Sigmoid colon (tissue), 7 donors: ENCODE measurements around the gene GNRH2. TPM values are rescaled to one million over a fixed set of nuclear protein-coding genes. Genes with fewer than 3 reads are reported as not detected.
"Not testable (repeated sequence)": the region's sequence is repeated elsewhere in the genome, so short reads cannot be mapped to it uniquely, and the experiment has no call there.

ENCODE experiments used
- DNase-seq: peaks from one replicate; pipeline ENCODE4 v3.0.0-alpha.2; 2019
- H3K27ac ChIP-seq, 4 donors: fragments of 200-600 bp; sonication (generic); one replicate each; pipeline ENCODE4 v1.5.1; 2016 to 2019; ENCODE audit warnings: mild to moderate bottlenecking in 1 of 4
- H3K27me3 ChIP-seq, 3 donors: fragments of 200-600 bp; sonication (generic); one replicate each; pipeline ENCODE4 v1.5.1; 2019; ENCODE audit warnings: mild to moderate bottlenecking in 1 of 3
- H3K36me3 ChIP-seq, 4 donors: fragments of 200-600 bp; sonication (generic); one replicate each; pipeline ENCODE4 v1.5.1; 2016 to 2019
- H3K4me1 ChIP-seq, 4 donors: fragments of 200-600 bp; sonication (generic); one replicate each; pipeline ENCODE4 v1.5.1; 2017 to 2019
- H3K4me3 ChIP-seq, 4 donors: fragments of 200-600 bp; sonication (generic); one replicate each; pipeline ENCODE4 v1.5.1; 2017 to 2019; ENCODE audit warnings: mild to moderate bottlenecking in 2 of 4, moderate library complexity in 1 of 4
- H3K9me3 ChIP-seq, 4 donors: fragments of 200-600 bp in 3 of 4; sonication (generic) in 3 of 4; one replicate each; pipeline versions ENCODE4 v1.5.1 to v1.6.1; 2013 to 2019
- EP300 ChIP-seq, 4 donors: sonication (generic); formaldehyde crosslinking; IDR thresholded peaks; one replicate each; pipeline ENCODE4 v1.6.1; 2017; ENCODE audit warnings: antibody characterized with exemption in 4 of 4
- POLR2A ChIP-seq, 2 donors: fragments of 450-650 bp; IDR thresholded peaks; one replicate each; pipeline ENCODE4 v1.6.1; 2016; ENCODE audit warnings: antibody characterized with exemption in 2 of 2, mild to moderate bottlenecking in 2 of 2, moderate library complexity in 2 of 2
- POLR2AphosphoS5 ChIP-seq, 4 donors: sonication (generic); formaldehyde crosslinking; IDR thresholded peaks; one replicate each; pipeline ENCODE4 v1.6.1; 2017; ENCODE audit warnings: antibody characterized with exemption in 4 of 4
- WGBS, 2 donors: extraction: QIAGEN DNeasy Blood & Tissue Kit; methylation state at CpG; one replicate each; pipeline ENCODE4 v1.1.7; 2013; 5-methylcytosine and 5-hydroxymethylcytosine counted together
- intact Hi-C: fragments of 100-400 bp; cut with DNase I; formaldehyde crosslinking; loops from one replicate; pipeline ENCODE4 v1.15.1; 2023
- polyA plus RNA-seq, 3 donors: library from polyadenylated mRNA; stranded (reverse); fragments of 200-250 nt; gene quantifications; one replicate each; pipeline ENCODE4 v1.2.3, GENCODE V29; 2013
- total RNA-seq, 4 donors: library from RNA; depleted of rRNA; stranded (reverse); fragments of >200 nt; gene quantifications; one replicate each; pipeline ENCODE4 v1.1.0, GENCODE V29; 2016
- TF ChIP-seq, protein P1 (sequence below), 4 experiments: fragments of 450-650 bp in 3 of 4; fragments of 200-600 bp in 1 of 4; IDR thresholded peaks; one replicate each; pipeline ENCODE4 v1.5.1; 2016 to 2019; ENCODE audit warnings: antibody characterized with exemption in 4 of 4, mild to moderate bottlenecking in 3 of 4, moderate library complexity in 2 of 4
- donor health status: healthy with polysubstance abuse.
- donor health status: Bipolar disorder and iron deficiency.
- donor health status: healthy.

Gene GNRH2
- total and polyA plus RNA-seq, 7 donors = 0.34 to 8.4 (median 1.6) TPM; not detected in 4

GRCh38 chr20:3014179-3014578 is 29.2 kb upstream of the GNRH2 start:
- TF ChIP-seq POLR2AphosphoS5 (IDR thresholded peaks at IDR 0.05) = no peak
- no peak for TF ChIP-seq EP300 (IDR thresholded peaks at IDR 0.05)
- TF ChIP-seq POLR2A (IDR thresholded peaks at IDR 0.05) = no peak
- TF ChIP-seq, protein P1, sequence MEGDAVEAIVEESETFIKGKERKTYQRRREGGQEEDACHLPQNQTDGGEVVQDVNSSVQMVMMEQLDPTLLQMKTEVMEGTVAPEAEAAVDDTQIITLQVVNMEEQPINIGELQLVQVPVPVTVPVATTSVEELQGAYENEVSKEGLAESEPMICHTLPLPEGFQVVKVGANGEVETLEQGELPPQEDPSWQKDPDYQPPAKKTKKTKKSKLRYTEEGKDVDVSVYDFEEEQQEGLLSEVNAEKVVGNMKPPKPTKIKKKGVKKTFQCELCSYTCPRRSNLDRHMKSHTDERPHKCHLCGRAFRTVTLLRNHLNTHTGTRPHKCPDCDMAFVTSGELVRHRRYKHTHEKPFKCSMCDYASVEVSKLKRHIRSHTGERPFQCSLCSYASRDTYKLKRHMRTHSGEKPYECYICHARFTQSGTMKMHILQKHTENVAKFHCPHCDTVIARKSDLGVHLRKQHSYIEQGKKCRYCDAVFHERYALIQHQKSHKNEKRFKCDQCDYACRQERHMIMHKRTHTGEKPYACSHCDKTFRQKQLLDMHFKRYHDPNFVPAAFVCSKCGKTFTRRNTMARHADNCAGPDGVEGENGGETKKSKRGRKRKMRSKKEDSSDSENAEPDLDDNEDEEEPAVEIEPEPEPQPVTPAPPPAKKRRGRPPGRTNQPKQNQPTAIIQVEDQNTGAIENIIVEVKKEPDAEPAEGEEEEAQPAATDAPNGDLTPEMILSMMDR (IDR thresholded peaks at IDR 0.05) = no peak
- H3K4me1 ChIP-seq = no peaks in the 10 kb centered on the region
- H3K27ac ChIP-seq = no peak overlapping the region
- peaks cover 6 to 56% (median 11%) of the 10 kb centered on the region in 4 donors for H3K36me3 ChIP-seq
- H3K27me3 ChIP-seq = no peaks in the 10 kb centered on the region
- WGBS, 2 donors = 96 to 97% methylated on average over 7 of the region's 7 CpGs
- no peaks in the 10 kb centered on the region for H3K9me3 ChIP-seq
- no peak for DNase-seq
- H3K4me3 ChIP-seq = no peak overlapping the region
- intact Hi-C loops = no loop called here

DNA sequence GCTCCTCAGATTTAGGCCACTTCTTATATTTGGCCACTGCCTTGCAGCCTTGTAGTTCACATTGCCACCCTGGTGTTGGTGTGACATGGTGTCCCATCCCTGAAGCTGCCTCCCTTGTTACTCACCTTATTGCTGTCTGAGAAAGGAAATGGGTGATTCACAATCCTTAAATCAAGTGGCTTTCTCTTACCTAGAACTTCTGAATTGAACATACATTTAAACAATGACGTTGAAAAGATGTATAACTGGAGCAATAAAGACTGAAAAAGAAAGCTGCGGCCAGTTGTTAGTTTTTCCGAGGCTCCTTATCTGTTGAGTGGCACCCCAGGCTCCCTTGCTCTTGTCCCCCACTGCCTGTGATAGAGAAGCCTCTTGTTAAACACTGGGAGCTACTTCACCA is 28.8 kb upstream of the GNRH2 start:
- no peak for DNase-seq
- Histone ChIP-seq H3K27me3 (no peaks in the 10 kb centered on the region), H3K27ac (no peak overlapping the region), H3K4me1 (no peaks in the 10 kb centered on the region), H3K36me3 (peaks cover 6 to 53% (median 11%) of the 10 kb centered on the region in 4 donors), H3K4me3 (no peak overlapping the region), H3K9me3 (no peaks in the 10 kb centered on the region)
- no peak for TF ChIP-seq EP300 (IDR thresholded peaks at IDR 0.05)
- no peak for TF ChIP-seq POLR2A (IDR thresholded peaks at IDR 0.05)
- TF ChIP-seq POLR2AphosphoS5 (IDR thresholded peaks at IDR 0.05) = no peak
- TF ChIP-seq, protein P1 (IDR thresholded peaks at IDR 0.05) = no peak
- intact Hi-C loops = no loop called here
- 86% methylated on average over 3 of the region's 3 CpGs for WGBS, 2 donors

DNA sequence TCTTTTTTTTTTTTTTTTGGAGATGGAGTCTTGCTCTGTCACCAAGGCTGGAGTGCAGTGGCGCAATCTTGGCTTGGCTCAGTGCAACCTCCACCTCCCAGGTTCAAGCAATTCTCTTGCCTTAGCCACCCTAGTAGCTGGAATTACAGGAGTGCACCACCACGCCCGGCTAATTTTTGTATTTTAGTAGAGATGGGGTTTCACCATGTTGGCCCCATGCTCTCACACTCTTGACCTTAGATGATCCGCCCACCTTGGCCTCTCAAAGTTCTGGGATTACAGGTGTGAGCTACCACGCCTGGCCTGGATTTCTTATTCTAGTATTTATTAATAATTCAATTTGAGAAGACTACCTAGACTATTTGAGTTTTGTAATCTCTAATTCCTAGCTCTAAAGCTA is 28.1 kb upstream of the GNRH2 start:
- DNase-seq, intact Hi-C loops, H3K4me1 ChIP-seq, H3K4me3 ChIP-seq, H3K27me3 ChIP-seq, H3K27ac ChIP-seq, H3K9me3 ChIP-seq: not testable (repeated sequence)
- H3K36me3 ChIP-seq = peaks cover 6 to 47% (median 10%) of the 10 kb centered on the region in 4 donors
- WGBS, 2 donors = 95 to 96% methylated on average over 5 of the region's 5 CpGs

DNA sequence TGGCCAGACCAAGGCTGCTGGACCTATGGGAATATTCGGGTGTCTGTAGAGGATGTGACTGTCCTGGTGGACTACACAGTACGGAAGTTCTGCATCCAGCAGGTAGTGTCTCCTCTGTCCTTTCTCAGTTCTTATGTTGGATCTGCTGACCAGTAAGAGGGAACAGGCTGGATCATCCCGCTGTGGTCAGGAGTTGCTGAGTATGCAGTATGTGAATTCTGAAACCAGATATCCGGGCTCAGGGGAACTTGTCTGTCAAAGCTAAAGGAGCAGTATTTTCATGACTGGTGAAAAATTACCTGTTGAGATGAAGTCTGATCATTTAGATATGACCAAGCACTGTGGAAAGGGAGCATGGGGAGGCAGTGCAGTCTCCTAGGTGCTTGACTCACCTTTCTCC is 22.1 kb upstream of the GNRH2 start:
- 96 to 97% methylated on average over 4 of the region's 4 CpGs for WGBS, 2 donors
- no peaks in the 10 kb centered on the region for H3K4me1 ChIP-seq

DNA sequence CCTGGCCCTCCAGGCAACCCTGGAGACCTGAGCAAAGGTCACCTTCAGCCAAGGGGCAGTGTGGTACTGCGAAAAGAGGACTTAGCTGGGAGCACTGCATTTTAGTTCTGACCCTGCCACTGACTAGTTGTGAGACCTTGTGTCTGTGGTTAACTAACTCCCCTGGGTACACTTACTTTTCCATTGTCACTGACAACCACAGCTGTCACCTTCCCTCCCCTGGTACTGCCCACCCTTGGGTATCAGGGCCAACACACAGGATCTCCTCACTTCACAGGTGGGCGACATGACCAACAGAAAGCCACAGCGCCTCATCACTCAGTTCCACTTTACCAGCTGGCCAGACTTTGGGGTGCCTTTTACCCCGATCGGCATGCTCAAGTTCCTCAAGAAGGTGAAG is 21.6 kb upstream of the GNRH2 start:
- Histone ChIP-seq H3K4me1 (no peaks in the 10 kb centered on the region), H3K9me3 (no peaks in the 10 kb centered on the region), H3K36me3 (peaks cover 24 to 76% (median 33%) of the 10 kb centered on the region in 4 donors), H3K27me3 (no peaks in the 10 kb centered on the region), H3K27ac (no peak overlapping the region), H3K4me3 (no peak overlapping the region)
- TF ChIP-seq POLR2AphosphoS5 (IDR thresholded peaks at IDR 0.05) = no peak
- TF ChIP-seq, protein P1 (IDR thresholded peaks at IDR 0.05) = no peak
- TF ChIP-seq EP300 (IDR thresholded peaks at IDR 0.05) = no peak
- TF ChIP-seq POLR2A (IDR thresholded peaks at IDR 0.05) = no peak
- DNase-seq = no peak
- 87 to 97% methylated on average over 5 of the region's 5 CpGs for WGBS, 2 donors
- intact Hi-C loops = no loop called here

More for the DNA sequence above, 22.1 kb upstream of the GNRH2 start:
- H3K4me3 ChIP-seq = no peak overlapping the region
- H3K27me3 ChIP-seq = no peaks in the 10 kb centered on the region
- TF ChIP-seq, protein P1 (IDR thresholded peaks at IDR 0.05) = no peak
- no peak for TF ChIP-seq EP300 (IDR thresholded peaks at IDR 0.05)
- no peak for TF ChIP-seq POLR2AphosphoS5 (IDR thresholded peaks at IDR 0.05)
- TF ChIP-seq POLR2A (IDR thresholded peaks at IDR 0.05) = no peak
- intact Hi-C loops = no loop called here
- H3K36me3 ChIP-seq = peaks cover 21 to 76% (median 29%) of the 10 kb centered on the region in 4 donors
- no peak for DNase-seq
- H3K9me3 ChIP-seq = no peaks in the 10 kb centered on the region
- no peak overlapping the region for H3K27ac ChIP-seq

DNA sequence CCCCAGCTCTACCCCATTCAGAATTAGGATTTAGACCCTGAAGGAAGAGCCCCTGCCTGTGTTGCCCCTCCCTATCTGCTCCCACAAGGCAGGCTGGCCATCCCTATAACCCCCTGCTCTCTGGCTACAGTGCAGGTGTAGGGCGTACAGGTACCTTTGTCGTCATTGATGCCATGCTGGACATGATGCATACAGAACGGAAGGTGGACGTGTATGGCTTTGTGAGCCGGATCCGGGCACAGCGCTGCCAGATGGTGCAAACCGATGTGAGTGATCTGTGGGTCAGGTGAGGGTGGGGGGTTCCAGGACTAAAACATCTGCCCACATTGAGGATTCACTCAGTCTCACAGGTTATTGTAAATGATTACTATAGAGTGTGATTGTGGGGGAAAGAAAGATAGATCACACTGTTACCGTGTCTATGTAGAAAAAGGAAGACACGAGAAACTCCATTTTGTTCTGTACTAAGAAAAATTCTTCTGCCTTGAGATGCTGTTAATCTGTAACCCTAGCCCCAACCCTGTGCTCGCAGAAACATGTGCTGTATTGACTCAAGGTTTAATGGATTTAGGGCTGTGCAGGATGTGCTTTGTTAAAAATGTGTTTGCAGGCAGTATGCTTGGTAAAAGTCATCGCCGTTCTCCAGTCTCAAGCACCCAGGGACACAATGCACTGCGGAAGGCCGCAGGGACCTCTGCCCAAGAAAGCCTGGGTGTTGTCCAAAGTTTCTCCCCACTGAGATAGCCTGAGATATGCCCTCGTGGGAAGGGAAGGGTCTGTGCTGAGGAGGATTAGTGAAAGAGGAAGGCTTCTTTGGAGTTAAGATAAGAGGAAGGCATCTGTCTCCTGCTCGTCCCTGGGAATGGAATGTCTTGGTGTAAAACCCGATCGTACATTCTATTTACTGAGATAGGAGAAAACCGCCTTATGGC is 20.6 kb upstream of the GNRH2 start:
- H3K4me3 ChIP-seq, DNase-seq, H3K9me3 ChIP-seq, intact Hi-C loops, H3K4me1 ChIP-seq, H3K27ac ChIP-seq, H3K27me3 ChIP-seq: not testable (repeated sequence)
- peaks cover 30 to 76% (median 42%) of the 10 kb centered on the region in 4 donors for H3K36me3 ChIP-seq
- 45 to 74% methylated on average over 20 of the region's 20 CpGs for WGBS, 2 donors
